ENCODE measurements around the gene SUGP2. TPM values are rescaled to one million over a fixed set of nuclear protein-coding genes. Genes with fewer than 3 reads are reported as not detected.
A peak's percentile ranks its signal among the peaks of the same experiment; 100 is the strongest.

Gene SUGP2
- total RNA-seq, 3 donors from 2014 or later (not counting 1 experiment from before 2014, with no cell fraction given) = 220 to 237 (median 236) TPM

DNA sequence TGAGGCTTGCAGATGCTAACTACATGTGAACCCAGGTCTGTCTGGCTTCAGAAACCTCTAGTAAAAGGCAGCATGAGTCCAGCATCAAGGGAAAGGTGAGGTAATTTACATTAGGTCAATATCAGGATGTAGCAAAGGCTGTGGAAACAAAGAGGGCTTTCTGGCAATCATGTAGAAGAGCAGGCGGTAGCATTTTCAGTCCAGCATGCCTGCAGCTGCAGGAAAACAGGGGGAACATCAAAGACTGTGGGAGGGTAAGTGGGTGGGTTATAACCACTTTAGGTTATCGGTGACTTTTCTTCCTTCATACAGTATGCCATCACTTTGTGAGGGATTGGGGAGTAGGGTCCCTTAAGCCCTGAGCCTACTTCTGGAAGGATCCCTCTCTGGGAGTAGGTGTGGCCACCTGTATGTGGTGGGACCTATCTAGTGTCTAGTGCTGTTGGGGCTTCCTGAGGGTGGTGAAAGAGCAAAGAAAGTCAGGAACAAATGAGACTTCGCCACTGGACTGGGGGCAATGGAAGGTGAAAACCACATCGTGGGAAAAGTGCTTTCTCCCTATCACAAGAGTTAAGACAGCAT, 10.8 kb downstream of the SUGP2 start:
- H3K27ac Mint-ChIP-seq = peak overlapping the region in 1 of 2 donors; percentile 60
- no peak overlapping the region for H3K4me3 Mint-ChIP-seq

DNA sequence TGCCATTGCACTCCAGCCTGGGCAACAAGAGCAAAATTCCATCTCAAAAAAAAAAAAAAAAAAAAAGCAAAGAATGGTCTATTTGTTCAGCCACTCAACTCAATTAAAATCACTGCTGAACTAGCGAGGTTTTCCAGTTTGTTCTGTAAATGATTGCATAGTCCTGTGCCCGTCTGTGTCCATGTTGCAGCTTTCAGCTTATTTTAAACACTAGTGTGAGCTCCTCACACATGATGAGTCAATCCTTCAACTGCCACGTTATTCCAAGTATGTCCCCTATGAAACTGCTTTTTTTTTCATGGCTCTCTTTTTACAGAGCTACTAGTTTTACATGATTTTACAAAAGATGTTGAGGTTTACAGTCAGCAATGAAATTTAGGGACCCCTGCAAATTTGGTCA, 12.2 kb downstream of the SUGP2 start:
- no peaks in the 10 kb centered on the region for H3K4me1 ChIP-seq (ENCODE audit: control insufficient read depth, insufficient read depth, low read length)
- no peaks in the 10 kb centered on the region for H3K9me3 Mint-ChIP-seq
- DNase-seq = no peak
- no peak for ATAC-seq
- no peaks in the 10 kb centered on the region for H3K27me3 ChIP-seq (ENCODE audit: control insufficient read depth, insufficient read depth, low read length)
- H3K27ac ChIP-seq (ENCODE audit: low read length) = no peak overlapping the region
- H3K9me3 ChIP-seq (ENCODE audit: control insufficient read depth, insufficient read depth, low read length) = no peaks in the 10 kb centered on the region
- peaks cover 26 to 32% of the 10 kb centered on the region in 2 donors for H3K4me1 Mint-ChIP-seq
- TF ChIP-seq, protein P1, sequence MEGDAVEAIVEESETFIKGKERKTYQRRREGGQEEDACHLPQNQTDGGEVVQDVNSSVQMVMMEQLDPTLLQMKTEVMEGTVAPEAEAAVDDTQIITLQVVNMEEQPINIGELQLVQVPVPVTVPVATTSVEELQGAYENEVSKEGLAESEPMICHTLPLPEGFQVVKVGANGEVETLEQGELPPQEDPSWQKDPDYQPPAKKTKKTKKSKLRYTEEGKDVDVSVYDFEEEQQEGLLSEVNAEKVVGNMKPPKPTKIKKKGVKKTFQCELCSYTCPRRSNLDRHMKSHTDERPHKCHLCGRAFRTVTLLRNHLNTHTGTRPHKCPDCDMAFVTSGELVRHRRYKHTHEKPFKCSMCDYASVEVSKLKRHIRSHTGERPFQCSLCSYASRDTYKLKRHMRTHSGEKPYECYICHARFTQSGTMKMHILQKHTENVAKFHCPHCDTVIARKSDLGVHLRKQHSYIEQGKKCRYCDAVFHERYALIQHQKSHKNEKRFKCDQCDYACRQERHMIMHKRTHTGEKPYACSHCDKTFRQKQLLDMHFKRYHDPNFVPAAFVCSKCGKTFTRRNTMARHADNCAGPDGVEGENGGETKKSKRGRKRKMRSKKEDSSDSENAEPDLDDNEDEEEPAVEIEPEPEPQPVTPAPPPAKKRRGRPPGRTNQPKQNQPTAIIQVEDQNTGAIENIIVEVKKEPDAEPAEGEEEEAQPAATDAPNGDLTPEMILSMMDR (IDR thresholded peaks at IDR 0.05) = no peak
- H3K27ac Mint-ChIP-seq = no peak overlapping the region
- intact Hi-C loops (cut with micrococcal nuclease) = no loop called here
- H3K4me3 ChIP-seq (ENCODE audit: low read length) = no peak overlapping the region
- WGBS (ENCODE audit: insufficient coverage) = 88% methylated on average over 3 of the region's 3 CpGs
- no peak overlapping the region for H3K4me3 Mint-ChIP-seq
- H3K27me3 Mint-ChIP-seq (ENCODE audit: low read depth in 2 of 2) = no peaks in the 10 kb centered on the region
- H3K36me3 Mint-ChIP-seq = peaks cover 21% of the 10 kb centered on the region
- H3K36me3 ChIP-seq (ENCODE audit: control insufficient read depth, insufficient read depth, low read length) = peaks cover 59% of the 10 kb centered on the region

More for the DNA sequence above, 10.8 kb downstream of the SUGP2 start:
- H3K4me1 ChIP-seq (ENCODE audit: control insufficient read depth, insufficient read depth, low read length) = no peaks in the 10 kb centered on the region
- 73% methylated on average over 3 of the region's 4 CpGs for WGBS (ENCODE audit: insufficient coverage)
- no peak overlapping the region for H3K27ac ChIP-seq (ENCODE audit: low read length)
- TF ChIP-seq, protein P1 (IDR thresholded peaks at IDR 0.05) = no peak
- Mint-ChIP-seq H3K9me3 (no peaks in the 10 kb centered on the region), H3K4me1 (peaks cover 36 to 39% of the 10 kb centered on the region in 2 donors), H3K27me3 (ENCODE audit: low read depth in 2 of 2) (no peaks in the 10 kb centered on the region), H3K36me3 (peaks cover 22% of the 10 kb centered on the region)
- DNase-seq (no peak), ATAC-seq (no peak)
- no peaks in the 10 kb centered on the region for H3K27me3 ChIP-seq (ENCODE audit: control insufficient read depth, insufficient read depth, low read length)
- H3K9me3 ChIP-seq (ENCODE audit: control insufficient read depth, insufficient read depth, low read length) = no peaks in the 10 kb centered on the region
- intact Hi-C loops (cut with micrococcal nuclease) = no loop called here
- H3K36me3 ChIP-seq (ENCODE audit: control insufficient read depth, insufficient read depth, low read length) = peaks cover 60% of the 10 kb centered on the region
- no peak overlapping the region for H3K4me3 ChIP-seq (ENCODE audit: low read length)

DNA sequence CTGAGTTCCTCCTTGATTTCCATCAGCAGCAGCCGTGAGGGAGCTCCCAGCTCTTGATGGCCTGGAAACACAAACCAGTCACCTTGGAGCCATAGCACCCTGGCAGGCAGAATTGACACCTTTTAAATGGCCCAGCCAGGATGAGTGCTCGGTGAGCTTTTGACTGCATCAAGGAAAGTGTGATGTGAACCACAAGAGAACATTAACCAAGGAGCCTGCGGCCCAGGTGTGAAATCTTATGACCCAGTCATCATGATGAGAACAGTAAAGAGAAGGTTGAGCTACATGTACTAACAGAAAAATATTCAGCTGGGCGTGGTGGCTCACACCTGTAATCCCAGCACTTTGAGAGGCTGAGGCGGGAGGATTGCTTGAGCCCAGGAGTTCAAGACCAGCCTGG, 22.8 kb downstream of the SUGP2 start:
- H3K4me3 ChIP-seq (ENCODE audit: low read length) = no peak overlapping the region
- H3K4me1 Mint-ChIP-seq = peaks cover 21 to 22% of the 10 kb centered on the region in 2 donors
- ATAC-seq = peak; percentile 78 to 93 (median 88)
- H3K27me3 ChIP-seq (ENCODE audit: control insufficient read depth, insufficient read depth, low read length) = no peaks in the 10 kb centered on the region
- no peak overlapping the region for H3K27ac ChIP-seq (ENCODE audit: low read length)
- peak overlapping the region; percentile 35 for H3K4me3 Mint-ChIP-seq
- H3K36me3 Mint-ChIP-seq = peaks cover 1% of the 10 kb centered on the region
- TF ChIP-seq, protein P1 (IDR thresholded peaks at IDR 0.05) = no peak
- no peaks in the 10 kb centered on the region for H3K27me3 Mint-ChIP-seq (ENCODE audit: low read depth in 2 of 2)
- WGBS (ENCODE audit: insufficient coverage) = 53% methylated on average over 5 of the region's 5 CpGs
- peaks cover 67% of the 10 kb centered on the region for H3K36me3 ChIP-seq (ENCODE audit: control insufficient read depth, insufficient read depth, low read length)
- peaks cover 18% of the 10 kb centered on the region for H3K4me1 ChIP-seq (ENCODE audit: control insufficient read depth, insufficient read depth, low read length)
- DNase-seq = peak; percentile 35 to 50
- H3K27ac Mint-ChIP-seq = peak overlapping the region; percentile 61 to 68
- intact Hi-C loops (cut with micrococcal nuclease) = no loop called here
- H3K9me3 ChIP-seq (ENCODE audit: control insufficient read depth, insufficient read depth, low read length) = no peaks in the 10 kb centered on the region
- H3K9me3 Mint-ChIP-seq = no peaks in the 10 kb centered on the region

DNA sequence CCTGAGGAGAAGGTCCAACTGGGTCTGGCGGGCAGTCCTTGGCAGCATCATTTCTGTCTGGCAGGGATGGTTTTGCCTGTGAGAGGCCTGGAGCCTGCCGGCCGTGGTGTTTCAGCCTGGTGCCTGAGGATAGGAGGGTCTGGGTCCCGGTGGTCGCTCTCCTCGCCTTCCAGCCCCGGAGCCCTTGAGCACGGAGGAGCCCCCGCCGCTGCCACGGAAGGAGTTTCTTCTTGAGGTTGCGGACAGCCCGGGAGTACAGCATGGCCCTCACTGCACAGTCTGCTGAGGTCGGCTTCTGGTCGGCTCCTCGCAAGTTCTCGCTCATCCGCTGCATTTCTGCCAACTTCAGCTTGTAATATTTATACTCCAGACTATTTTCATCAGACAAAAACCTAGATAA, 23.4 kb downstream of the SUGP2 start:
- peaks cover 70% of the 10 kb centered on the region for H3K36me3 ChIP-seq (ENCODE audit: control insufficient read depth, insufficient read depth, low read length)
- peaks cover 18% of the 10 kb centered on the region for H3K4me1 ChIP-seq (ENCODE audit: control insufficient read depth, insufficient read depth, low read length)
- no peak for ATAC-seq
- Mint-ChIP-seq H3K4me3 (no peak overlapping the region), H3K27ac (peak overlapping the region; percentile 61 to 68), H3K27me3 (ENCODE audit: low read depth in 2 of 2) (no peaks in the 10 kb centered on the region), H3K9me3 (no peaks in the 10 kb centered on the region), H3K4me1 (peaks cover 21 to 22% of the 10 kb centered on the region in 2 donors), H3K36me3 (no peaks in the 10 kb centered on the region)
- H3K4me3 ChIP-seq (ENCODE audit: low read length) = no peak overlapping the region
- H3K27me3 ChIP-seq (ENCODE audit: control insufficient read depth, insufficient read depth, low read length) = no peaks in the 10 kb centered on the region
- no peak for DNase-seq
- 97% methylated on average over 18 of the region's 18 CpGs for WGBS (ENCODE audit: insufficient coverage)
- no peak overlapping the region for H3K27ac ChIP-seq (ENCODE audit: low read length)
- intact Hi-C loops (cut with micrococcal nuclease) = no loop called here
- no peaks in the 10 kb centered on the region for H3K9me3 ChIP-seq (ENCODE audit: control insufficient read depth, insufficient read depth, low read length)
- TF ChIP-seq, protein P1 (IDR thresholded peaks at IDR 0.05) = no peak

Data from natural killer cell (primary cell).